Right lung (tissue), 5 donors: ENCODE data around the gene HMGXB4. TPM values are rescaled to one million over a fixed set of nuclear protein-coding genes. Genes with fewer than 3 reads are reported as not detected.

Experiments
- polyA plus RNA-seq, 5 donors: library from polyadenylated mRNA; unstranded; fragments of 120-200 nt; gene quantifications; one replicate each; pipeline versions ENCODE4 v1.2.1 to v1.2.3, GENCODE V29; 2013; ENCODE audit warnings: inconsistent platforms in 1 of 5, low replicate concordance in 1 of 5; ENCODE audit not compliant: insufficient read length in 5 of 5, insufficient read depth in 1 of 5

The HMGXB4 gene
- polyA plus RNA-seq, 5 donors: 25.5 to 35.1 (median 30.9) TPM

Other genes with a start within 250 kb of the HMGXB4 start
- gene ISX, start 191.3 kb upstream of the HMGXB4 start, polyA plus RNA-seq: under 1 TPM; 0.28 to 0.51 (median 0.44) TPM
- gene TOM1, start 42.4 kb downstream of the HMGXB4 start, polyA plus RNA-seq: 10 to 100 TPM; 25.4 to 35.5 (median 29.0) TPM
- 10 to 100 TPM in 4 of 5 donors, 1 to 10 TPM in 1; 7.1 to 22.9 (median 10.5) TPM for gene HMOX1, start 123.6 kb downstream of the HMGXB4 start, polyA plus RNA-seq
- 10 to 100 TPM; 54.2 to 77.9 (median 59.3) TPM for gene MCM5, start 142.6 kb downstream of the HMGXB4 start, polyA plus RNA-seq